Activated CD4-positive, alpha-beta T cell treated with anti-CD3 and anti-CD28 coated beads, Interleukin-2, Interleukin-6, amounts not matched to agents 100 ng/mL and 50 ng/mL, durations not matched to agents 16 hours and 8 hours (primary cell): Measurements from ENCODE around the gene GPN2.
"Not testable (repeated sequence)": the region's sequence is repeated elsewhere in the genome, so short reads cannot be mapped to it uniquely, and the experiment has no call there.

ENCODE experiments used
- DNase-seq: peaks from one replicate; pipeline ENCODE4 v3.0.0-alpha.2; 2020

The GPN2 gene

DNA sequence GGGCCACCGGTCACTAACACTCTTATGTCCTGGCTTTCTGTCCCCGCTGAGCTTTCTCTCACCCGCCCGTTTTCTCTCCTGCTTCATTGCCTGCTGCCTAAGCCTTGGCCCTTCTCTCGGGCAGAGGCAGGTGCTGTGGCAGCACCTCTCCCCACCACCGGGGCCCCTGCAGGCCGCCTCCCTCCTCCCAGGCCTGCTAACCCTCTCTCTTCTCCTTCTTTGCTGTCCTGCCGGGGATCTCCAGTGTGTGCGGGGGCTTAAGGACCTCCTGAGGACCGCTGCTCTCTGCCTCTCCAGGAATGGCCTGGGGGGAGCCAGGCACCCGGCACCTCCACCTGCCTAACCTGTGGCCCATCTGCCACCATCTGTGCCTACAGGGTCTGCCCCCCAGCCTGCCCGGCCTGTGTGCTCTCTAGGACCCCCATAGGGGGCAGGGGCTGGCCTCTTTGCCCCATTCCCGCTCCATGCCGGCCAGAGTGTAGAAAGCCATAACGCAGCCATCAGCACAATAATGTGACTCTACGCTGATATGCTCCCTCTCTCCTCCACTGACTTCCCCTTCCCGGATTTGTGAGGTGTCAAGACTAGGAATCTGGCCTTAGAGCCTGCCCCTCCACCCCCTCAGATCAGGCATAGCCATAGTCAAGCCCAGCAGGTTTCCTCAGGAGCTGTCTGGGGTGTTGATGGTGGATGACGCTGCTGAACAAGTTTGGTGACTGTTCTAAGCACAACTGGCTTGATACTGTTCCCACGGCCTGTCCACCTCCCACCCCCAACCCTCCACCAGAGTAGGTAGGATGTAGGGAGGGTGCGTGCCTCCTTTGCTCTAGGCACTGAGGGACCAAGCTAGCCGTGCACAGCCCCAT lies 33.2 kb downstream of the GPN2 start:
- no peak for DNase-seq

DNA sequence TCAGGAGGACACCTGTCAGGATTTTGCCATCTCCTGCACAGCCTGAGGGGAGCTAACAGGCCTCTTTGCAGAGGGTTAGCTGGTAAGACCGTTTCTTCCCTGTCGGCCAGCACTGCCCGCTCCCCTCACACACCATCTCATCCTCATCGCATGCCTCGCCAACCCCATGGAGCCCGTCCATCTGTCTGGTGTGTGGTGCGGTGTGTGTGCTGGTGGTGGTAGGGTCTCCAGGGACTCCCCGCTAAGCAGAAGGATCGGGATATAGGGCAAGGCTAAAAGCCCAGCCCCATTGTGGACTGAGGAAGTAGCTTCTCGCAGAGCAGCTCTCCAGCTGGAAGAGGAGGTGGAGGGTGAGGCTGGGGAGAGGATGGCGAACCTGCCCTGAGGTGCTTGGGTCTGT lies 33.9 kb downstream of the GPN2 start:
- no peak for DNase-seq

DNA sequence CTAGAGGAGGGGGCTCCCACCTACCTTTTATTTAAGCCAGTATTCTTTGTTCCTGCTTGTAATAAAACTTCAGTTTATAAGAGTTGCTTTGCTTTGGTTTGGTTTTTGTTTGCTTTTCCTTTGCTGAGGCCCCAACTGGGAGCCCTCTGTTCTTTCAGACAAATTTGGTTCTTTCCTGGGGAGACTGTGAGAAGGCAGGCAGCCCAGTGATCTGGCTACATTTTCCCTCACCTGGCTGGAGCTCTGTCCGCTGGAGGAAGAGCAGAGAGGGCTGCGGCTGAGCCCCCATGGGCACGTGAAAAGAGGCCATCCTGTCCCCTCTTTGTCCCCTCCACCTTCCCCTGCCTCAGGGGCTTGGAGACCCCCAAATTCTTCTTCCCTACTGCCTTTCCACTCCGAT lies 34.4 kb downstream of the GPN2 start:
- DNase-seq: no peak

DNA sequence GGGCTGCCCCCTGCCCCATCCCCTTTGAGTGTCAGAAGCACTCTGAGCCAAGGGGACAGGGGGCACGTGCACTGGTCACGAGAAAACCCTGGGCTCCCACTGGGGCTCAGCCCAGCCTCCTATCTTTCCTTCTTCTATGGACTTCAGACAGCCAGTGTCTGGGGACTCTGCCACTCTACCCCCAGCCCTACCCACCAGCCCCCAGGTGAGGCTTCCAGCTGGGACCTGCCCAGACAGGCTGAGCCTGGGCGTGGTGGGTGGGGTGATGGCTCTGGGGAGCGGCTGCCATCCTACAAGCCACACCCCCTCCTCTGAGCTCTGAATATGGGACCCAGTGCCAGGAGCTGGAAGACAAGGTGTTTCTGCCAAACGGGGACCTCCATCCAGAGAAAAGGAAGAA lies 35.2 kb downstream of the GPN2 start:
- DNase-seq: no peak

DNA sequence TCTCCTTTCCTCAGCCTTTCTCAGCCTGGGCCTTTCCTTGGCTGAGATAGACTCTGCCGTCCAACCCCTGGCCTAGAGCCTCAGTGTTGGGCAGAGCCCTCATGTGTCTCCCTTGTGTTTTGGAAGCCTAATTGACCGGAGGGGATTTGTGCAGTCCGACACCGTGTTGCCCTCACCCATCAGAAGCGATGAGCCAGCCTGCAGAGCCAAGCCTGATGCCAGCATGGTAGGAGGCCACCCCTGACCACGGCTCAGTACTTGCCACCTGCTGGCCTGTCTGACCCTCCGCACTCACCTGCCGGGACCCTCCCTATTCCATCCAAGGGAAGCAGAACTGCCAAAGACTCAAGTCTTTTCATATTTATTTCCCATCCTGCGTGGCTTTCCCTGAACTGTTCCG lies 36.5 kb downstream of the GPN2 start:
- DNase-seq: no peak

DNA sequence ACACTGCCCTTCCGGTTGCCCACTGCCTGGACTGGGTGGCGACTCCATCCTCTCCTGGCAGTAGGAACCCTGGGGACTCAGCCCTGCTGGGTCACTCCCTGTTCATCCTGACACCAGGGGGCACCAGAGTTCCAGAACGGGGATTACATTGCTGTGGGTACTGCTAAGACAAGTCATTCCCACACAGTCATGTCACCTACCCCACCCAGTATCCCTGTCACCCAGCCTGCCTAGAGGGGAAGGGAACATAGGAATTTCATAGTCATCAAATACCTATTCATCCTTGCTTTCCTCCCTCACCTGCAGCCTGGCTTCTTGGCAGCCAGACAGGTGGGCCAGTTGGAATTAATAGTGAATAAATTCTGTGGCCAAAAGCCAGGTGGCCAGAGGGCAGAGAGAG lies 36.9 kb downstream of the GPN2 start:
- DNase-seq: peak; percentile 82

DNA sequence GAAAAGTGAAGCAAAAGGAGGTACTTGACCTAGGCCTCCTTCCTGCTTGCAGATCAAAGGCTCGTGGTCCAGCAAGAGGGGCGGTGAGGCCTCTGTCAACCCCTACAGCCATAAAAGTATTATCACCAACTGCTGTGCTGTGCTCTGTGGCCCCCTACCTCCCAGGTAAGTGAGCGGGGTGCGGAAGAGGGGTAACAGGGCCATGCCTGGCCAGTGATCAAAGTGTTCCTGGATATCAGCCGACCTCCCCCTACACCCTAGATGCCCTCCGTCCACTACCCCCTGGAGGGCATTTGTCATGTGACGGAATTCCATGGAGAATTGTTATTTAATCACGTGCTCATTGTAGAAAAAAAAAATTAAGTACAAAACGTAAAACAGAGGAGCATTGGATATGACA lies 37.4 kb downstream of the GPN2 start:
- DNase-seq: no peak

DNA sequence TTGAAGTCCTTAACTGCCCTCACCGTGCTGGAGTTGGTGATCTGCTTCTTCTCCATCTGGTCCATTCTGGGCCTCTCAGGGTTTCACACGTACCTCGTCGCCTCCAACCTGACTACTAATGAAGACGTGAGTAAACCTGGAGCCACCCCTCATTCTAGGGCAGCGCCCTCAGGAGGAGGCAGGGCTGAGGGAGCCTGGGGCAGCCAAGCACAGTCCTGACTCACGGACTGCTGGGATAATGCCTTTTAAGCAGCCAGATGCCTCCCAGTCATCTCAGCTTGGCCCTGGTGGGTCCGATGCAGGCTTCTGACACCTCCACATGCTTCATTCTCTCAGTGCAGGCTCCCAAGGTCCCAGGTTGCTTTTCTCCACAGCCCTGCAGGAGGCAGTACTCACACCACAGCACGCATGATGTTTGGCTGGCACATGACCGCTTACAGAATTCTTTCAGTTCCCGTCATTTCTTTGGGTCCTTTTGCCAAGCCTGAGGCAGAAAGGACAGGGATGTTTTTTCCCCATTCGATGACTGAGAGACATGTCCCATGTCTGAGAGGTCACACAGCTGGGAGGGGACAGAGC lies 38.9 kb downstream of the GPN2 start:
- no peak for DNase-seq

DNA sequence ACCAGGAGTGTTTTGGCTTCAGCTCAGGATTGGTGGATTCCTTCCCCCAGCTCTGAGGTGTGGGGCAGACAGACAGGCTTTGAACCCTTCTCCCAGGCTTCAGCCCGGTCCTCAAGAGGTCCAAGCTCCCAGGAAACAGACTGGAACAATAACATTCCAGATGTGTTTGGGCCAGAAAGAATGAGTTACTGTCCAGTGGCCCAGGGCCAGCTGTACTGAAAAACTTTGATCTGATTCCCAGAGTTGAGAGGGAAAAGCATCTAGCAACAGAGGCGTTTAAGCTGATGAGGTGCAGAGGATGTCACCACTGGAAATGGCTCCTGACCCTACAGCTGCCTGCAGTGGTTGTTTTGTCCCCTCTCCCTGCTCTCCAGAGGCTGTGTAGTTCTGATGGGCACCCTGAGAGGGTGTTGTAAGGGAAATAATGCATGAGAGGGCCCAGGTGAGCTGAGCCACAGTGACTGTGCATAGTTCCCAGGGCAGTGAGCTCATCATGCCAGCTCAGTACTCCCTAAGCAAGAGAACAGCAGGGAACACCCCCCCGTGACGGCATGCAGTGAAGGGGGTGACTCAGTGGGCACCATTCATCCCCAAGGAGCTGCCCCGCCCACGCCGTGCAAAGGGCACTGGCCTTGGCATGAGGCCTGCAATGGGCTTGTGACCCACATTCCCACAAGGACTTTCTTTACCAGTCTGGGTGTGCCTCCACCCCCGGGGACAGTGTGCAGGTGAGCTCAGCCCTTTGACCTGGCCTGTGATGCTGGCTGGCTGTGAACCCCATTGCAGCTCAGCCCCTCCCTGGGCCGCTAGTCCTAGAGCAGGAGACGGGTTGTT lies 40.9 kb downstream of the GPN2 start:
- no peak for DNase-seq

DNA sequence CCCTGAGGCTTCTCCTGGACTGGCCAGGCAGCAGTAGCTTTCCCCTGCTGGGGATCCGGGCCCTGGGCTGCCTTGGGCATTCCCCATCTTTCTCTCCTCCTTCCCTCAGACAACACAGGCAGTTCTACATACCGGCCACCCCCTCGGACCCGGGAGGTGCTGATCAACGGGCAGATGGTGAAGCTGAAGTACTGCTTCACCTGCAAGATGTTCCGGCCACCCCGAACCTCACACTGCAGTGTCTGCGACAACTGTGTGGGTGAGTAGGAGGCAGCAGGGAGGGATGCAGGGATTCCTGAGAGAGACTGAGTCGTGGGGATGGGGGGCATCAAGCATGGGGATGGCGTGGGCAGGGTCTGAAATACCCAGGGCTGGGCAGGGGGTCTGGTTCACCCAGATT lies 41.6 kb downstream of the GPN2 start:
- no peak for DNase-seq

DNA sequence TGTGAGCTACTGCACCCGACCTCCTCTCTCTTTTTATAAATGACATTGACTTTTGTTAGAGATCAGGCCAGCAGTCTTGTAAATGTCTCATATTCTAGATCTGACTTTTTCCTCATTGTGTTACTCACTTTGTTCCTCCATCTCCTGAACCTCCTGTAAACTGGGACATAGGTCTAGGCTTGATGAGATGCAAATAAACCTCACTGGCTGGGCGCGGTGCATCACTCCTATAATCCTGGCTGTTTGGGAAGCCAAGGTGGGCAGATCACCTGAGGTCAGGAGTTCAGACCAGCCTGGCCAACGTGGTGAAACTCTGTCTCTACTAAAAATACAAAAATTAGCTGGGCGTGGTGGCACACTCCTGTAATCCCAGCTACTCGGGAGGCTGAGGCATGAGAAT lies 42.3 kb downstream of the GPN2 start:
- not testable (repeated sequence) for DNase-seq

DNA sequence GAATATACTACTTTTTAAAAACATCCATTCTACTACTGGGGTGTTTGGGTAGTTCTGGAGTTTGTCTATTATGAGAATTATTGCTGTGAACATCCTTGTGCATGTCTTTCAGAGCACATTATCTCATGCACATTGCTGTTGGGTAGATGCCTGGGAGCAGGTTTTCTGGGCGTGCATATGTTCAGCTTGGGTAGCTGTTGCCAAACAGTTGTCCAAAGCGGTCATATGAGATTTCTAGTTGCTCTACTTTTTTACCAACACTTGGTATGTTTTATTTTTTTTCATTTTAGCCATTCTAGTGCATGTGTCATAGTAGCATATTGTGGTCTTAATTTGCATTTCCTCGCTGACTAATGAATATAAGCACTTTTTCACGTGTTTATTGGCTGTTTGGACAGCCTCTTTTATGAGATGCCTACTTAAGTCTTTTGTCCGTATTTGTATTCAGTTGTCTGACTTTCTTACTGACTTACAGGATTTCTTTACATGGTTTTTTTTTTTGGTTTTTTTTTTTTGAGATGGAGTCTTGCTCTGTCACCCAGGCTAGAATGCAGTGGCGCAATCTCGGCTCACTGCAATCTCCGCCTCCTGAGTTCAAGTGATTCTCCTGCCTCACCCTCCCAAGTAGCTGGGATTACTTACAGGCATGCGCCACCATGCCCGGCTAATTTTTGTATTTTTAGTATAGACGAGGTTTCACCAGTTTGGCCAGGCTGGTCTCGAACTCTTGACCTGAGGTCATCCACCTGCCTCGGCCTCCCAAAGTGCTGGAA lies 45.5 kb downstream of the GPN2 start:
- no peak for DNase-seq

DNA sequence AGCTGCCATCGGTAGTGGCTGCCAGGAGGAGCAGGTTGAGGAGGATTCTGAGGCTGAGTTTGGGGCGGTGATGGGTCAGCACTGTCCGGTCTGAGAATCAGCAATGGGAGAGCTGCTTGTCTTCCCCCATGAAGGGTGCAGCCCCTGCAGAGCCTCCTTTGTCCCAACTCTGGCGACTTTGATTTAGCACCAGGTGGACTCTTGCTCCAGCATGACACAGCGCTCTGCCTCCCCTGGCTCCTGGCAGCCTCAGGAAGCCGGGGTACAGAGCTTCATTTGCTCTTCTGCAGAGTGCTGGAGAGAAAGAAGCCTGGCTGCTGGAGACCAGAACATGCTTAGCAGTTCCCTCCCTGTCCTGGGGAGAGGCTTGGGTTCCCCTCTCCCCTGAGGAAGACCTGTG lies 50.3 kb downstream of the GPN2 start:
- no peak for DNase-seq

DNA sequence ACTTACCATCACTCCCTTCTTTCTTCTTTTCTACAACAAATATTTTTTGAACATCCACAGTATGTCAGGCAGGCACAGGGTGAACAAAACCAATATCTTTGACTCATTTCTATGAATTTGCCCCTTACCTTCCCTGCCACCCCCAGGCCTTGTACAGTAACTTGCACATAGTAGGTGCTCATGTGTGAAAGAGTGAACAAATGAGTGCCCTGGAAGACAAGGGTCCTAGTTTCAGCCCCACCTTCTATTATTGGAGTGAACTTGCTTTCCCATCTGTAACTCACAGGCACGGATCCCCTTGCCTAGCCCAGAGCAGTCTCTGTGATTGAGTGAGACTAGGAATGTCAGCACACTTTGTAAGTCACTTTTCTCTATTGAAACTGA lies 50.8 kb downstream of the GPN2 start:
- no peak for DNase-seq

DNA sequence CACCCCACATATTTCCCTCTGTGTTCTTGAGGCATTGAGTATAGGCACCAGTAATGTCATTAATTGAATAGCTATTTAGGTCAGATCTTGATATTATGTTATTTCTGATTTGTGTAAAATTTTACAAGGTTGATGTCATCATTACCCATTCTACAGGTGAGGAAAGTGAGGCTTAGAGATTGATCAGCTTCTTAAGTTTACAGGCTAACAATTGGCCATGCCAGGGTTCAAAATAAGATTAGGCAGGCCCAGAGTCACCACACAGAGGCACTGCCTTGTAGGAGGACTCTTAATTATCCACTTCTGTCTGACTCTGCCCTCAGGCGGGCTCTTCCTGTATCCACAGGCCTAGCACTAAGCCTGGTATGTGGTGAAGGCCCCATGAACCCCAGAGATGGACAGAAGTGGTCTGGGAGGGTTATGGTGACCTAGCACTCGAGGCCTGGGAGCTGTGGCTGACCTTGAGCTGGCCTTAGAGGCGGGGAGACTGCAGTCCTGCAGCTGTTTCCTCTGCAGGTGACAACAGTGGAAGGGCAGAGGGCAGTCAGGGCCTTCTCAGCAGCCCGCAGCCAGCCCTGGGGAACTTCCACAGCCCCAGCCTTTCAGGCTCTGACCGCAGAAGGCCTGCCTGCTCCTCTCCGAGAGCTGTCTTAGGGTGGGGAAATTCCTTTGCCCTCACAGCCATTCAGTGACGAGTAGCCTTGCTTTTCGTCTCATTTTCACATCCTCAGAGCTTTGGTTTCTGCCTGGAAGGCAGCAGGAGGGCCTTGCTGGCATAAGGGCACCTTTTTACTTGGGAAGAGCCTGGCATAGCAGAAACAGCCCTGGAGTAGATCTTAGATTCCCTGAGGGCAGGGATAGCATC lies 51.4 kb downstream of the GPN2 start:
- DNase-seq: peak; percentile 75

DNA sequence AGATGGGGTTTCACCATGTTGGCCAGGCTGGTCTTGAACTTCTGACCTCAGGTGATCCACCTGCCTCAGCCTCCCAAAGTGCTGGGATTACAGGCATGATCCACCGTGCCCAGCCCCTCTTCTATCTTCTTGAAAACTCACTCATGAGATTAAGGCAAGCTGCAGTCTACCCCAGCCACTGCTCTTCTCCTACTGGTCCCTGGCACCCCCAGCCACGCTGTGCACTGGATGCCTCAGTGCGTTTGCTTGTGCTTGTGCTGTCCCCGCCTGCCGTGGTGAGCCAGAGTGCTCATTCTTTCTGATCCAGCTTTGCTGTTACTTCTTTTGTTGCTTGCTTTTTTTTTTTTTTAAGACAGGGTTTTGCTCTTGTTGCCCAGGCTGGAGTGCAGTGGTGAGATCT lies 52.4 kb downstream of the GPN2 start:
- not testable (repeated sequence) for DNase-seq

DNA sequence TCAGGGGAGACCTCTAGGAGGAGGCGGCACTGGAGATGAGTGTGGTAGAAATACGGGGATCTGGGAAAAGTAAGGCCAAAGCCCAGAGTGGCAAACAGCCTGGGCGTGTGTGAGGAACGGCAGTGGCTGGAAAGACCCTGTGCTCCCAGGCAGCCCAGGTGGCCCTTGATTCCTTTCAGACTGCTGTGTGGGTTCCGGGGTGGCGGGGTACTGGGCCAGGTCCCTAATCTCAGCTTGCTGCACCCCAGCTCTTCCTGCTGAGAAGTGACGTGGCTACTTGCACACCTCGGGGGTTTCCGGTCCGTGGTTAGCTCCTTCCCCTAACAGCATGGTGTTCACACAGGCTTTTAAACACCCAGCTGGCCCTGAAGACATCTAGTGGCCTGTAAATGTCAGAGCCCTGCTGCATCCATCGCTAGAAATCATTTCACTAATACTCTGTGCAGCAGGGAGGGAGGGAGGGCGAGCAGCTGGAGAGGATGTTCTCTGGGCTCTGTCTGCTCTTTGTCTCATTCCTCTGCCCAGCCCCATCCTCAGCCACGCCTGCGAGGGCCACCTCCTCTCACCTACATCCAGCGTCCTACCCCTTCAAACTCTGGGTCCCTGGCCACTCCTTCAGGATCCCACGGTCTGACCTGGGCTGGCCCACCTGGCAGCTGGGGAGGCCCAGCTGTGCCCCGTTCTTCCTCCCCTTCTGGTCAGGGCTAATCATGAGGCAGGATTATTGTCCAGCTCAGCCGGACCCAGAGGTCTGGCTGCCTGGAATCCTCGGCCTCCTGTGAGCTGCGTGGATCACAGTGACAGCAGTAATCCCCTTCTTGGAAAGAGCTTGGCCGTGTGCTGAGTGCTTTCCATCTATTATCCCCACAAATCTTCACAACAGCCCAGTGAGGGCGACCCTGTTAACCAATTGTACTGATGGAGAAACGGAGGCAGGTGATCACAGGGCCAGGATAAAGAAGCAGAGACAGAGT lies 56.4 kb downstream of the GPN2 start:
- DNase-seq: peak; percentile 92

DNA sequence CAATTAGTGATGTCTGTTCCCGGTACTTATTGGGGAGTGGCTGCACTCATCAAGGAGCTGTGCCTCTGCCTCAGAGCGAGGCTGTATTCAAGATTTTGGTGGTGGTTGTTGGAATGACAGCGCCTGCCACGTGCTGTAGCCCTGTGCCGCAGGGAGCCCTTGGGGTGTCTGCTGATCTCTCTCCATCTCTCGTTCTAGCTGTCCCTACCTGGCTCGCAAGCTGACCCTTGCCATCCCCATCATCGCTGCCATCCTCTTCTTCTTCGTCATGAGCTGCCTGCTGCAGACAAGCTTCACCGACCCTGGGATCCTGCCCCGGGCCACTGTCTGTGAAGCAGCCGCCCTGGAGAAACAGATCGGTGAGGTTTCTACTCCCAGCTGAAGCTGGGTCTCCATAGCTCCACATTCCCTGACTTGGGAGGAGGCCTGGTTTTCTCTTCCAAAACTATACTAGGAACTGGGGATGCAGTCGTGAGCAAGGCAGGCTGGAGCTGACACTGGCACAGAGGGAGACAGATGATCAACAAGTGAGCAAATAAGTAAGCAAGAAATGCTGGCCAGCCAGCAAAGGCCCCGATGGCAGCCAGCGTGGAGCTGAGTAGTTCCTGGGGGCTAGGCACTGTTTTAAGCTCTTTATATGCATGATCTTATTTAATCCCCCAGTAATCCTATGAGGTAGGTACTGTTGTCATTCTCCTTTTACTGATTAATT lies 57.7 kb downstream of the GPN2 start:
- DNase-seq: no peak

DNA sequence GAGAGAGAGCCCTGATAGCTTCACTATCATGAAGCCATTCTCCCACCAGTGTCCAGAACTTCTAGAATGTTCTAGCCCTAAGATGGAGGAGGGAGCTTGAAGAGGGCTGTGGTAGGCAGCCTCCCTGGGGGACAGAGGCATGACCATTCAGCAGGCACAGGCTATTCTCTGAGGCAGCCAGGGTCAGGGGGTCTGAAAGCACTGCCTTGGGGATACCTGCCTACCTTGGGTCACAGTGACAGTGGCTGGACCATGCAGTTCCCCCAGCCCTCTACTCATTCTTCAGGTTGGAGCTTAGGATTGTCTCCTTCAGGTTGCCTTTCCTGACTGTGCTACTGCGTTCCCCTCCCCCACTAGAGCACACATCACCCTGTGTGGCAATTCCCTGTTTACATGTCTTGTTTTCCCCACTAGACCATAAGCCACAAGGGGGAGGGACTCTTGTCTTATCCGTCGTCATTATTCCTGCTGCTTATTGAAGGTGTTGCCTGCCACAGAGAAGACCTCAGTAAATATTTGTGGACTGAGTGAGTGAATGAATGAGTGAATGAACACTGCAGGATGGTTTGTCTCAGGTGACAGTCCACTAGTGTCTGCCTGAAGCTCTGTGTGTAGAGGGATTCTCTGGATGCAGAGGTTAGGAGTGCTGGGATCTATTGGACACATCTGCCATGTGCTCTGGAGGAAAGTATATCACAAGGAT lies 58.4 kb downstream of the GPN2 start:
- DNase-seq: no peak

DNA sequence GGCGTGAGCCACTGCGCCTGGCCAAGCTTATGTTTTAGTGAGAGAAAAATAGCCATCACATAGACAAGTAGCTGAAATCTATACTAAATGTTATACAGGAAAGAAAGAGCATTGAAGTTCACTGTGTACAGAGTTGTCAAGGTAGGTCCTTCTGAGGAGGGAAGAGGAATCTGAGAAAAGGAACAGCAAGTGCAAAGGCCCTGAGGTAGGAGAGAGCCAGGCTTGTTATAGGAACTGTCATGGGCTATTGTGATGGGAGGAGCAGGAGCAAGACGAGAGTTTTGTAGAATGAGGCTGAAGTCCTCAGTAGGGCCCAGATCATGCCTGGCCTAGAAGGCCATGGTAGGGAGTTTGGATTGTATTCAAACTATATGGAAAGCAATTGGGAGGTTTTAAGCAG lies 59.0 kb downstream of the GPN2 start:
- no peak for DNase-seq
